ENCODE measurements around the gene PPP1R12A. TPM values are rescaled to one million over a fixed set of nuclear protein-coding genes. Genes with fewer than 3 reads are reported as not detected.
"Not testable (repeated sequence)": the region's sequence is repeated elsewhere in the genome, so short reads cannot be mapped to it uniquely, and the experiment has no call there.

PPP1R12A gene
- polyA plus RNA-seq, 3 donors from 2014 or later = 81.1 to 158 (median 103) TPM

DNA sequence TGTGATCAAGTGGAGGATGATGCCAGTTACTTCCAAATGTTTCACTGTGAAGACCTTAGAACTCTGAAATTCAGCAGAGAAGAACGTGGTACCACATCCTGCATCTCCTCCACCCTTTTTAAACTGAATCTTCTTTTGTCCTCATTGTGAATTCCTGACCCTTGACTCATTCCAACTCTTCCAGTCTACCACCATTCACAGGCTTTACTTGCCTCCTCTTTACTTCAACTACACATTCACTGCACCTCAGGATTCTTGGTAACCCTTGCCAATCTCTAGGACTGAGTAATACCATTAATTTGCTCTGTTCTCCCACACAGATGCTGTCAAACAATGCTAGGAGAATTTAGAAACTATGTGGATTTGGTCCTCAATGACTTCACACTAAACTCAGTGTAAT lies 37.3 kb downstream of the PPP1R12A start:
- no peaks in the 10 kb centered on the region for H3K36me3 Mint-ChIP-seq
- peaks cover 0 to 3% (median 0%) of the 10 kb centered on the region in 3 donors for H3K27me3 Mint-ChIP-seq (ENCODE audit: low read depth in 3 of 3)
- no peaks in the 10 kb centered on the region for H3K9me3 Mint-ChIP-seq
- no peak for DNase-seq
- H3K4me1 Mint-ChIP-seq = peaks cover 79 to 98% of the 10 kb centered on the region in 2 donors
- peak overlapping the region in 2 of 6 donors; percentile 1 to 3 for H3K27ac Mint-ChIP-seq
- H3K4me3 Mint-ChIP-seq = peak overlapping the region in 2 of 5 donors; percentile 1

DNA sequence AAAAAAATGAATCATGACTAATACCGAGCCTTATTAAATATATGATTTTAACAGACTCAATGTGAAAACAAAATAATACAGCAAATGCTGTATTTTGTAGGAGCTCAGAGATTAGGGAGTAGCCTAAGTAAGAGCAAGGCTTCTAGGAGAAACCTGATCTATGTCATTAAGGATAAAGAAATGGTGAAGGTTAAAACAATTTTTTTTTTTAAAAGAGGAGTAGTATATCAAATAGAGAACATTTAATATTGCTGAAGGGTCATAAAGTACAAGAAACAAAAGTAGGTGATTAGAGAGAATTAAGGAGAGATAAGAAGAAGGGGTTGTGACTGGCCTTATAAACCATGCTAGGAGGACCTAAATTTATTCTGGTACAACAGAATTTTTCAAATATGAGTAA lies 39.1 kb downstream of the PPP1R12A start:
- Mint-ChIP-seq H3K4me1 (peaks cover 74 to 98% of the 10 kb centered on the region in 2 donors), H3K27ac (peak overlapping the region in 3 of 6 donors; percentile 29 to 41 (median 29)), H3K27me3 (ENCODE audit: low read depth in 3 of 3) (peaks cover 0 to 2% (median 0%) of the 10 kb centered on the region in 3 donors), H3K36me3 (peaks cover 0 to 4% (median 0%) of the 10 kb centered on the region in 3 donors), H3K9me3 (no peaks in the 10 kb centered on the region), H3K4me3 (no peak overlapping the region)
- DNase-seq = no peak

DNA sequence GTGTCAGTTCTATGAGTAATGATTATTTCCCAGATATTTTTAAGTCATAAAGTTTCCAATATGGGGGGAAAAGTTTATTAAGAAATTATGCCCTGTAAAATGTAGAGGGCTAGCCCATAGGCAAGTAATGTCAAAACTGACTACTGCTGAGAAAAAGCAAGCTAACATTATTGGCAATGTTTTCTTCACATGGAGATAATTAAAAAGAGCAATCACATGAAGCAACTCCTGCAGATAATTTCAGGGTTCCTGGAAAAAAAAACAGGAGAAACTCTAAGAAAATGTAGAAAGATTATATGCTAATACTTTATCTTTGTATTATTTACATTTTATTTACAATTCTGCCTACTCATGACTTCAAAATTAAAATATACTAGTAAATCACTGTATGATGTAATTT lies 39.8 kb downstream of the PPP1R12A start:
- DNase-seq = no peak
- Mint-ChIP-seq H3K27me3 (ENCODE audit: low read depth in 3 of 3) (peaks cover 0 to 2% (median 0%) of the 10 kb centered on the region in 3 donors), H3K4me1 (peaks cover 73 to 98% of the 10 kb centered on the region in 2 donors), H3K27ac (no peak overlapping the region), H3K4me3 (no peak overlapping the region), H3K9me3 (no peaks in the 10 kb centered on the region), H3K36me3 (peaks cover 0 to 4% (median 0%) of the 10 kb centered on the region in 3 donors)

DNA sequence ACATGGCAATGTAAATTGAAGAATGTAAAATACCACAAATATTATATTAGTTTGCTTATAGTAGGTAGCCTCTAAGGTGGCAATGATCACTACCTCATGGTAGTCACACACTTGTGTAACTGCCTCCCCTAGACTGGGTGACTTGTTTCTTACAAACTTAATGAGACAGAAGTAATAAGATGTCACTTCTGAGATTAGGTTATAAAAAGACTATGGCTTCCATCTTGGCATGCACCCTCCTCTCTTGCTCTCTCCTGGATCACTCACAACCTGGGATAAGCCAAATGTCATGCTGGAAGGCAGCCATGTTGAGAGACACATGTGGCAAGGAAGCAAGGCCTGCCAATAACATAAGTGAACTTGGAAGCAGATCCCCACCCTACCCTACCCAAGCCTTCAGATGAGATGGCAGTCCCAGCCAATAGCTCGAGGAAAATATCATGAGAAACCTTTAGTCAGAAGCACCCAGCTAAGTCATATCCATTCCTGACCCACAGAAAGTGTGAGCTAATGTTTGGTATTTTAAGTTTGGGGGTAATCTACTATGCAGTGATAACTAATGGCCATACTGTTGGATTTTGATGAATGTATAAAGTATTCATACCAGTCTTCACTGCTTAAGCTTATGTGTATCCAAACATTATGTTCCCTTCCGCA lies 43.3 kb downstream of the PPP1R12A start:
- peak overlapping the region in 2 of 6 donors; percentile 3 to 26 for H3K27ac Mint-ChIP-seq
- no peaks in the 10 kb centered on the region for H3K9me3 Mint-ChIP-seq
- H3K36me3 Mint-ChIP-seq = peaks cover 0 to 4% (median 0%) of the 10 kb centered on the region in 3 donors
- DNase-seq = no peak
- H3K27me3 Mint-ChIP-seq (ENCODE audit: low read depth in 3 of 3) = no peaks in the 10 kb centered on the region
- peaks cover 74 to 98% of the 10 kb centered on the region in 2 donors for H3K4me1 Mint-ChIP-seq
- no peak overlapping the region for H3K4me3 Mint-ChIP-seq

DNA sequence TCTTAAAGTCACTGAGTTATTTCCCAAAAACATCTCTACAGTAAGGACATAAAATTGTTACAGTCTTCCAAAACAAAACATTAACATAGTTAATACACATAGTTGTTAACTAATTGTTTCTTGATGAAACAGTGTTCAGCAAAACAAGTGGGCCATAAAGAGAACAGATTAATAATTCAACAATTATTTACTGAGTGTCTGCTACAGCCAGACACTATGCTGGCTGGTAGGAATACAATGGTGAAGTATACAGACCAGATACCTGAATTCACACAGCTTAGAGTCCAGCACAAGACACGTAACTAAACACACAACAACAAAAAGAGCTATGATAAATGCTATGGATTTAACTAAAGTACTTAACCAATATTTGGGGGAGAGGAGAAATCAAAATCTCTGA lies 47.0 kb downstream of the PPP1R12A start:
- Mint-ChIP-seq H3K9me3 (no peaks in the 10 kb centered on the region), H3K36me3 (peaks cover 0 to 4% (median 0%) of the 10 kb centered on the region in 3 donors), H3K4me1 (peaks cover 69 to 90% of the 10 kb centered on the region in 2 donors), H3K27me3 (ENCODE audit: low read depth in 3 of 3) (peaks cover 0 to 4% (median 0%) of the 10 kb centered on the region in 3 donors), H3K27ac (peak overlapping the region in 4 of 6 donors; percentile 22 to 65 (median 56)), H3K4me3 (no peak overlapping the region)
- DNase-seq = no peak

DNA sequence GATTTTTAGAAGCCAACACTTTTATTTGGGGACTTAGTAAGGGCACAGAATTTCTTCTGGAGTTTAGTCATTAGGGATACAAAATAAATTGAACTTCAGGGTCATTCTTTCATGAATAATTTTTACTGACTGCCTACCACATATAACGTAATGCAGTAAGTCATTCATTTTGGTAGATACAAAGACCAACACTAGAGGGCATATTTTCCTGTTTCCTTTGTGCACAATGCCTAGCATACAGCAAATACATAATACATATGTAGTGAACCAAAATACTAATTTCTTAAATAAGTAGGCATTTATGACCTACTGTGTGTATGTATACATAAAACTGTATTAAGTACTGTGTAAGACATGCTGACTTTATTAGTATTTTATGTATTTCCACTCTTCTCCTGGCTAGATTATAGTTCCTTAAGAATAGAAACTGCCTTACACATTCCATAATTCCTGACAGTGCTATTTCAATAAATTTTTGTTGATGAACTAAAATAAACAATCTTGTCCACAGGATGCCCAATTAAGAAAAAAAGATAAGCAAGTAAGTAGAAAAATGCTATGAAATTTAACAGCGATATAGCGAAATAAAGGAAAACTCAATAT lies 47.9 kb downstream of the PPP1R12A start:
- Mint-ChIP-seq H3K4me1 (peaks cover 76 to 92% of the 10 kb centered on the region in 2 donors), H3K27ac (peak overlapping the region in 3 of 6 donors; percentile 9 to 30 (median 27)), H3K36me3 (peaks cover 0 to 2% (median 0%) of the 10 kb centered on the region in 3 donors)

DNA sequence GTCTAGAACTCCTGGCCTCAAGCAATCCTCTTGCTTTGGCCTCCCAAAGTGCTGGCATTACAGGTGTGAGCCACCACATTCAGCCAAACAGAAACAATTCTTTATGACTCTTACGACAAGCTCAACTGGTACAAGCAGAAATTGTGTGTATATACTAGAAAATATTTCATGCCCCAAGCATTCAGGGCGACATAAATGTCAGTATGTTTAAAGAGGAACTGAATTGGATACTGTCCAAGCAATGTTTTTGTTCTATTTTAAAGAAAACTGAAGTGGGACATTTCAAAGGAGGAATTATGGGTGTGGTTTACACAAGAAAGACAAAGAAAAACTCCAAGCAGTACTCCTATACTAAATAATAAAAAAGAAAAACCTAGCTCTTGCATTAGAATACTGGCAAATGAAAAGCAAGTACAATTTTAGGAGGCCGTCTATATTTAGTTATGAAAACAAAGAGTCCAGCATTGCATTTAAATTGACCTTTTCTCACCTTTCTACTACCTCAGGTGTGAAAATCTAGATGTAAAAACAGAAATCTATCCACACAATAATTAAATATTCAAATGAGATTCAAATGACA lies 48.9 kb downstream of the PPP1R12A start:
- Mint-ChIP-seq H3K27me3 (ENCODE audit: low read depth in 3 of 3) (peaks cover 0 to 4% (median 0%) of the 10 kb centered on the region in 3 donors), H3K36me3 (no peaks in the 10 kb centered on the region), H3K4me1 (peaks cover 79 to 92% of the 10 kb centered on the region in 2 donors), H3K27ac (peak overlapping the region in 3 of 6 donors; percentile 13 to 25 (median 23)), H3K9me3 (no peaks in the 10 kb centered on the region), H3K4me3 (no peak overlapping the region)
- no peak for DNase-seq

More for the DNA sequence above, 47.9 kb downstream of the PPP1R12A start:
- H3K27me3 Mint-ChIP-seq (ENCODE audit: low read depth in 3 of 3) = peaks cover 0 to 4% (median 0%) of the 10 kb centered on the region in 3 donors
- H3K9me3 Mint-ChIP-seq = no peaks in the 10 kb centered on the region
- peak; percentile 35 to 51 (median 40) for DNase-seq
- H3K4me3 Mint-ChIP-seq = no peak overlapping the region

DNA sequence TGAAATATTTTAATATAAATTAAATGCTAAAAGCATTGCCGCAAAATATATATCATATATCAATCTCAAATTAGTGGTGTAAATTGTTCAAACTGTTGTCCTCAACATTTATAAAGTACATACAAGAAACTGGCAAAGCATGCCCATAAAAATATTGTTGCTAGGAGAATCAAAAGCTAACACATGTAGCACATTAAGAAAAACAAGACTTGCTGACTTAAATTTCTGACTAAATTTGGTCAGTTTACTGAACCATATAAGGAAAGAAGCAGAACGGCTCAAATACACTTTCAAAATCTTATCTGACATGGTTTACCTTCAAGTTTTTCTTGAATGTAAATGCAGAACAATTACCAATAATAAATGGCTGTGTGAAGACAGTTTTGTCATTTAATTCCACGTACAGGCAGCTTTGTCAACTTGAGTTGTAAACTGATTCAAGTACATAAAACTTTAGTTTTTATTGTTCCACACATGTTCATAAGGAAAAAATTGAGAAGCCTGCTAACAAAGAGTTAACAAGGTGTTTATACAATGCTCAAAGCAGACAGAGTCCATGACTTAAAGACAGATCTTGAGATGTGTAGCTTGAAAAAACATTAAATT lies 50.4 kb downstream of the PPP1R12A start:
- DNase-seq = no peak
- Mint-ChIP-seq H3K36me3 (no peaks in the 10 kb centered on the region), H3K27ac (no peak overlapping the region), H3K9me3 (no peaks in the 10 kb centered on the region), H3K4me1 (peaks cover 78 to 92% of the 10 kb centered on the region in 2 donors), H3K4me3 (no peak overlapping the region), H3K27me3 (ENCODE audit: low read depth in 3 of 3) (peaks cover 0 to 4% (median 0%) of the 10 kb centered on the region in 3 donors)

DNA sequence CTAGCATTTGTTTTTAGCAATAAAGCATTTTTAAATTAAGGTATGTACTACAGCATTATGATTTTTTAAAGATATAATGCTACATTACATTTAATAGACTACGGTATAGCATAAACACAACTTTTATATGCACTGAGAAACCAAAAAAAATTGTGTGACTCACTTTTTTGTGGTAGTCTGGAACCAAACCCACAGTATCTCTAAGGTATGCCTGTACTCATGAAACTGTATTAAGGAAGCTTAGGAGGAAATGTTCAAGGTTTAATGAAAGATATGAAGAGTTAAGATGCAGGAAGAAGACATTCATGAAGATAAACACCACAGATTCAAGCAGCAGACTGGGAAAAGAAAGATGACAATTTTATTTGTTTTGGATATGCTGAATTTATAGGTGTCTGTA lies 51.7 kb downstream of the PPP1R12A start:
- Mint-ChIP-seq H3K4me3 (peak overlapping the region in 2 of 5 donors; percentile 1 to 5), H3K36me3 (no peaks in the 10 kb centered on the region), H3K4me1 (peaks cover 79 to 90% of the 10 kb centered on the region in 2 donors), H3K27ac (peak overlapping the region in 2 of 6 donors; percentile 4 to 18), H3K9me3 (no peaks in the 10 kb centered on the region), H3K27me3 (ENCODE audit: low read depth in 3 of 3) (peaks cover 0 to 4% (median 0%) of the 10 kb centered on the region in 3 donors)
- no peak for DNase-seq

DNA sequence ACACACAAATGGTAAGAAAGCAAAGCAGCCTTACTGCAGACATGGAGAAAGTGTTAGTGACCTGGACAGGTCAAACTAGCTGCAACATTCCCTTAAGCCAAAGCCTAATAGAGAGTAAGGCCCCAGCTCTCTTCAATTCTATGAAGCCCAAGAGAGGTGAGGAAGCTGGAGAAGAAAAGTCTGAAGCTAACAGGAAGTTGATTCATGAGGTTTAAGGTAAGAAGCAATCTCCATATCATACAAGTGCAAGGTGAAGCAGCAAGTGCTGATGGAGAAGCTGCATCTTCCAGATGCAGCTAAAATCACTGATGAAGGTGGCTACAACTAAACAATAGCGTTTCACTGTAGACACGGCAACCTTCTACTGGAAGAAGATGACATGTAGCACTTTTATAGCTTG lies 53.5 kb downstream of the PPP1R12A start:
- no peaks in the 10 kb centered on the region for H3K9me3 Mint-ChIP-seq
- H3K36me3 Mint-ChIP-seq = no peaks in the 10 kb centered on the region
- peaks cover 80 to 89% of the 10 kb centered on the region in 2 donors for H3K4me1 Mint-ChIP-seq
- DNase-seq = no peak
- peaks cover 0 to 4% (median 0%) of the 10 kb centered on the region in 3 donors for H3K27me3 Mint-ChIP-seq (ENCODE audit: low read depth in 3 of 3)
- H3K4me3 Mint-ChIP-seq = peak overlapping the region in 2 of 5 donors; percentile 9 to 36
- peak overlapping the region in 4 of 6 donors; percentile 22 to 79 (median 44) for H3K27ac Mint-ChIP-seq

DNA sequence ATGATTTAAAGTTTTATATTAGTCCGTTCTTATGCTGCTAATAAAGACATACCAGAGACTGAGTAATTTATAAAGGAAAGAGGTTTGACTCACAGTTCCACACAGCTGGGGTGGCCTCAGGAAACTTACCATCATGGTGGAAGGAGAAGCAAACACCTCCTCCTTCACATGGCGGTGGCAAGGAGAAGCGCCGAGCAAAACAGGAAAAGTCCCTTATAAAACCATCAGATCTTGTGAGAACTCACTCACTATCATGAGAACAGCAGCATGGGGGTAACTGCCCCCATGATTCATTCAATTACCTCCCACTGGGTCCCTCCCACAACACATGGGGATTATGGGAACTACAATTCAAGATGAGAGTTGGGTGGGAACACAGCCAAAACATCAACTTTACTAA lies 56.4 kb downstream of the PPP1R12A start:
- H3K9me3 Mint-ChIP-seq; H3K36me3 Mint-ChIP-seq; H3K27ac Mint-ChIP-seq; H3K4me3 Mint-ChIP-seq; H3K27me3 Mint-ChIP-seq (ENCODE audit: low read depth in 3 of 3); DNase-seq: not testable (repeated sequence)
- peaks cover 88 to 91% of the 10 kb centered on the region in 2 donors for H3K4me1 Mint-ChIP-seq

DNA sequence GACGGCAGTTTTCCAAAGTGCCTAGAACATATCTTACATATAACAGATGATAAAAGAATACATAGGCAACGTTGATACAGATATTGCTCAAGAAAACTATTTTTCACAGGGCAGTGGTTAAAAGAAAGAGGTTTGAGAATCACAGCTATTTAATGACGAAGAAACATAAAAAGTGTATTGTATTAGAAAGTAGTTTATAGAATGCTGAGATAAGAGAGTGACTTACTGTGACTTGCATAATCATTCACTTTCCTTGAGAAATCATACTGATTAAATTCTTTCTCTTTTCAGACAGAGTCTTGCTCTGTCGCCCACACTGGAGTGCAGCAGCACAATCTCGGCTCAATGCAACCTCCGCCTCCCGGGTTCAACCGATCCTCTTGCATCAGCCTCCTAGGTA lies 57.7 kb downstream of the PPP1R12A start:
- no peaks in the 10 kb centered on the region for H3K36me3 Mint-ChIP-seq
- H3K4me3 Mint-ChIP-seq = no peak overlapping the region
- no peak overlapping the region for H3K27ac Mint-ChIP-seq
- H3K27me3 Mint-ChIP-seq (ENCODE audit: low read depth in 3 of 3) = no peaks in the 10 kb centered on the region
- DNase-seq = no peak
- no peaks in the 10 kb centered on the region for H3K9me3 Mint-ChIP-seq
- peaks cover 86 to 92% of the 10 kb centered on the region in 2 donors for H3K4me1 Mint-ChIP-seq

DNA sequence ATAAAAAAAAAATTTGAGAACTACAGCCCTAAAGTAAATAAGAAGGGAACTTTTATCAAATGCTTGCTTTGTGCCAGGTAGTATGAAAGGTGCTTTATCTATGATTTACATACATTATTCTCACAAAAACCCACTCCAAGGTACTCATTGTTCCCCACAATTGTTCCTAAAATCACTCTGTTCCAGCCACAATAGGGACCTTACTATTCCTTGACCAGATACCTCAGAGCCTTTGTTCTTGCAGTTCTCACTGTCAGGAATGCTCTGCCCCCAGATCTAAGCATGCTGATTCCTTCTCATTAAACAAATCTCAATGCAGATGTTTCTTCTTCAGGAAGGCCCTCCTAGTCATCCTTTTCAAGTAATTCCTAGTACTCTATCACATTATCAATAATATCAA lies 60.2 kb downstream of the PPP1R12A start:
- Mint-ChIP-seq H3K36me3 (peaks cover 5 to 6% (median 5%) of the 10 kb centered on the region in 3 donors), H3K27ac (peak overlapping the region in 4 of 6 donors; percentile 8 to 49 (median 13)), H3K4me3 (no peak overlapping the region), H3K9me3 (no peaks in the 10 kb centered on the region), H3K4me1 (peaks cover 76 to 92% of the 10 kb centered on the region in 2 donors), H3K27me3 (ENCODE audit: low read depth in 3 of 3) (no peaks in the 10 kb centered on the region)
- no peak for DNase-seq
